Measurements from ENCODE around the gene ASCC1. TPM values are rescaled to one million over a fixed set of nuclear protein-coding genes. Genes with fewer than 3 reads are reported as not detected.

ASCC1 gene
- total and polyA plus RNA-seq, 9 donors = 21.6 to 53.9 (median 31.1) TPM

DNA sequence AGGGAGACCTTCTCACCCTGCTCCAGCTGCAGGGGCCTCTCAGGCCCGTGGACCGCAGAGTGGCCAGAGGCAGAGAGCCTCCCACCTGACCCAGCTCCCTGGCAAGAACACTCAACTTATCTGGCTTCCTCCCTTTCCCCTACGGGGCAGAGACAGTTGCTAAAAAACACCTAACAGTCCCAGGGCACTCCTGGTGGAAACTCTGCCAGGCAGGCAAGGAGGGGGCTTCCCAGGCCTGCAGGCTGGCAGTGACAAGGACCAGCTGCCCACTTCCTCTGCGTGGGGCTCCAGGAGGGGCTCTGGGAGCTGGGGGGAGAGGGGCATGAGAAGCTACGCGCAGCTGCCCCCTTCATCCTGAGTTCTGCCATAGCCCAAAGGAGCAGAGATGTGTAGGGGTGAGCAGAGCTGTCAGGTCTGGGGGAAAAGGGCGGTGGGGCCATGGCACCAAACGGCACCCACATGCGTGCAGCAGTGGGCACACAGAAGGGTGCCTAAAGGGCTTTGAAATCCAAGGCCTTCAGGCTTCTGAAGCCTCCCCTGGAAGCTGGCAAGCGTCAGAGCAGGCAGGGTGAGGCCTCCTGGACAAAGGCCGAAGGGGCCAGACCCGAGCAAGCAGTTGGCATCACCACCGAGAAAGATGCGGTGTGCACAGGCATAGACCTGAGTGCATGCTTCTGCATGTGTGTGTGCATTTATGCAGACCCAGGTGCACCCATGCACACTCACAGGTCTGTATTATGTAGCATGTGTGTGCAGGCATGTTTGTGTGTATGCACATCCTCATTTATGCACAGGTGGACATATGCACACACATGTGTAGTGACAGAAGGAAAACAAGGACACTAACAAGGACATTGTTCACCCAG is 142.1 kb downstream of the ASCC1 start:
- H3K9me3 ChIP-seq = no peaks in the 10 kb centered on the region
- 68 to 77% (median 69%) methylated on average over 14 of the region's 14 CpGs for WGBS, 3 donors
- intact Hi-C loops (cut with DNase I) = no loop called here
- no peaks in the 10 kb centered on the region for H3K27me3 ChIP-seq
- peak in 2 of 5 donors; percentile 43 to 59 for DNase-seq
- no peaks in the 10 kb centered on the region for H3K36me3 ChIP-seq
- H3K4me1 ChIP-seq (ENCODE audit: insufficient read depth) = peaks cover 3% of the 10 kb centered on the region
- H3K27ac ChIP-seq = no peak overlapping the region
- no peak overlapping the region for H3K4me3 ChIP-seq
- TF ChIP-seq EP300 (IDR thresholded peaks at IDR 0.05) (no peak), POLR2A (IDR thresholded peaks at IDR 0.05) (no peak)
- TF ChIP-seq, protein P1, sequence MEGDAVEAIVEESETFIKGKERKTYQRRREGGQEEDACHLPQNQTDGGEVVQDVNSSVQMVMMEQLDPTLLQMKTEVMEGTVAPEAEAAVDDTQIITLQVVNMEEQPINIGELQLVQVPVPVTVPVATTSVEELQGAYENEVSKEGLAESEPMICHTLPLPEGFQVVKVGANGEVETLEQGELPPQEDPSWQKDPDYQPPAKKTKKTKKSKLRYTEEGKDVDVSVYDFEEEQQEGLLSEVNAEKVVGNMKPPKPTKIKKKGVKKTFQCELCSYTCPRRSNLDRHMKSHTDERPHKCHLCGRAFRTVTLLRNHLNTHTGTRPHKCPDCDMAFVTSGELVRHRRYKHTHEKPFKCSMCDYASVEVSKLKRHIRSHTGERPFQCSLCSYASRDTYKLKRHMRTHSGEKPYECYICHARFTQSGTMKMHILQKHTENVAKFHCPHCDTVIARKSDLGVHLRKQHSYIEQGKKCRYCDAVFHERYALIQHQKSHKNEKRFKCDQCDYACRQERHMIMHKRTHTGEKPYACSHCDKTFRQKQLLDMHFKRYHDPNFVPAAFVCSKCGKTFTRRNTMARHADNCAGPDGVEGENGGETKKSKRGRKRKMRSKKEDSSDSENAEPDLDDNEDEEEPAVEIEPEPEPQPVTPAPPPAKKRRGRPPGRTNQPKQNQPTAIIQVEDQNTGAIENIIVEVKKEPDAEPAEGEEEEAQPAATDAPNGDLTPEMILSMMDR (IDR thresholded peaks at IDR 0.05) = no peak

DNA sequence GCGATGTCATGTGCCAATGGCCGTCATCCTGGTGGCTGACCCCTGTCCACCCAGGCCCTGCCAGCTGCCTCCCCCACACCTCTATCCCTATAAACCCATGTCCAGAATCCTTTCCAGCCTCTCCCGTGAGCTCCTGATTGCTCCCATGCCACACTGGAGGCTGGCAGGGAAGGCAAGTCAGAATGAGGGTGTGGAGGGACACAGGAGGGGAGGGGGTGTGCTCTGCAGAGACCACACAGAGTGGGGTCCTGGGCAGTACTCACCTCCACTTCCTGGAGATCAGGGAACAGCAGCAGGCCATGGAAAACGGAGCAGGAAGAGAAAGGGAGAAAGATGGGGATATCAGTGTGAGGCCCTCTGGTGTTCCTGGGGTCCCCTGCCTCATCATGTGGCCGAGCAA is 143.4 kb downstream of the ASCC1 start:
- 91 to 94% (median 93%) methylated on average over 5 of the region's 5 CpGs for WGBS, 3 donors
- no peaks in the 10 kb centered on the region for H3K27me3 ChIP-seq
- DNase-seq = no peak
- no peaks in the 10 kb centered on the region for H3K9me3 ChIP-seq
- no peak overlapping the region for H3K27ac ChIP-seq
- peaks cover 12% of the 10 kb centered on the region for H3K4me1 ChIP-seq (ENCODE audit: insufficient read depth)
- H3K36me3 ChIP-seq = no peaks in the 10 kb centered on the region
- TF ChIP-seq EP300 (IDR thresholded peaks at IDR 0.05) = no peak
- H3K4me3 ChIP-seq = no peak overlapping the region
- intact Hi-C loops (cut with DNase I) = no loop called here

DNA sequence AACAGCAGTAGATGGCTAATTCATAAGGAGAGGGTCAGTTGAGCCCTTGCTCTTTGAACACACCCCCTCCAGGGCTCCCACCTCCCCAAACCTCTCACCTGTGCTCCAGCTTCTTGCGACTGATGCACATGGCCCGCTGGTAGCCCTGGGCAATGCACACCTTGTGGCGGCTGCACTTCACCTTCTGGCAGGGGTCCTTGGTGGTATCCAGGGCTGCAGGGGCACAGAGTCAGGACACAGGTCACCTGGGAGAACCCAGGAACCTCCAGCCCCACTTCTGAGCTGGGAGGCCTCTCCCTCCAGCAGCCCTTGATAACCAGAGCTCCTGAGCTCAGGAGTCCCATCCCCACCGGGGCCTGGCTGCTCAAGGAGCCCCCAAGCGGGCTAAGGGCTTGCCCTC is 144.0 kb downstream of the ASCC1 start:
- no peaks in the 10 kb centered on the region for H3K9me3 ChIP-seq
- intact Hi-C loops (cut with DNase I) = no loop called here
- WGBS, 3 donors = 96 to 97% (median 96%) methylated on average over 5 of the region's 5 CpGs
- no peak for DNase-seq
- no peaks in the 10 kb centered on the region for H3K36me3 ChIP-seq
- no peaks in the 10 kb centered on the region for H3K27me3 ChIP-seq
- H3K4me1 ChIP-seq (ENCODE audit: insufficient read depth) = peaks cover 18% of the 10 kb centered on the region
- TF ChIP-seq, protein P1 (IDR thresholded peaks at IDR 0.05) = no peak
- TF ChIP-seq POLR2A (IDR thresholded peaks at IDR 0.05) (no peak), EP300 (IDR thresholded peaks at IDR 0.05) (no peak)
- no peak overlapping the region for H3K4me3 ChIP-seq
- H3K27ac ChIP-seq = no peak overlapping the region

DNA sequence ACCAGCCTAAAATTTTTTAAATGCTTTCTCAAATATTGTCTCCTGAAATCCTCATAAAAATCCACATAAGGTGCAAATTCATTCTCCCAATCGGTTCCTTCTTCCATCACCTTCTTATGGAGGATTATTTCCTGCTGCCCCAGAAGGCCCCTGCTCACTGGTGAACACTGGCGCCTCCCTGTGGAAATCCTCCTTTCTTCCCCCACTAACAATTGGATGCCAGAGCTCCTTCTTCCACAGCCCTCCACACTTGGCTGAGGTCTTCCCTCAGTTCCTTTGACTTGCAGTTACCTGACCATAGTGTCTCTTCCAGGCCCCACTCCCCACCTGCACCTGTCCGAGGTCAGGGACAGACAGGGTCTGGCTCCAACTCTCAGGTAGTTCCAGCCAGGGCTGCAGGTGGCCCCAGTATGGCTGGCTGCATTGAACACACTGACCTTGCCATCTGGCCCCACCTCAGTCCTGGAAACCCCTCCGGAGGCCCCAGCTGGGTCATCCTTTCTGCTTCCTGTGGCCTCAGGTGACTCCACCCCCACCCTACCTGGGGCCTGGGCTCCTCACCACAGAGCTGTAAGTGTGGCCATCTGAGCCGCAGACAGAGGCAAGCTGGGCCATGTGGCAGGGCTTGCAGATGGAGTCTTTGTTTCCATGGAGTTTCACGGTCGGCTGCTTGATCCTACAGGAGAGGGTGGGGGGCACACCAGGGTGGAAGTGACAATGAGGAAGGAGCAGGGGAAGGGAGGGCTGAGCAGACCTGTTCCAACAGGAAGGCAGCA is 146.1 kb downstream of the ASCC1 start:
- TF ChIP-seq EP300 (IDR thresholded peaks at IDR 0.05) (no peak), POLR2A (IDR thresholded peaks at IDR 0.05) (no peak)
- TF ChIP-seq, protein P1 (IDR thresholded peaks at IDR 0.05) = no peak
- Histone ChIP-seq H3K4me1 (ENCODE audit: insufficient read depth) (peaks cover 23% of the 10 kb centered on the region), H3K9me3 (no peaks in the 10 kb centered on the region), H3K4me3 (no peak overlapping the region), H3K27me3 (no peaks in the 10 kb centered on the region), H3K36me3 (no peaks in the 10 kb centered on the region), H3K27ac (no peak overlapping the region)
- DNase-seq = no peak
- 91 to 95% (median 94%) methylated on average over 7 of the region's 7 CpGs for WGBS, 3 donors
- intact Hi-C loops (cut with DNase I) = loop anchor here in 1 of 4 donors (5.0 kb wide), 1 partner anchor 147 kb away; the partner anchor contains the start of genes ANAPC16 and ASCC1
